GM21423 (cell line): ENCODE data around the gene ARPC5L.

Source experiments
- ATAC-seq: cut with Tn5 transposase; IDR thresholded peaks from one replicate; pipeline ENCODE4 v1.9.1; 2021; ENCODE audit warnings: mild to moderate bottlenecking, moderate library complexity; ENCODE audit not compliant: unreplicated experiment

The ARPC5L gene

GRCh38 chr9:124860582-124861341 lies 1.2 kb upstream of the ARPC5L start:
- no peak for ATAC-seq

GRCh38 chr9:124863371-124863871 lies 1.5 kb downstream of the ARPC5L start:
- no peak for ATAC-seq

DNA sequence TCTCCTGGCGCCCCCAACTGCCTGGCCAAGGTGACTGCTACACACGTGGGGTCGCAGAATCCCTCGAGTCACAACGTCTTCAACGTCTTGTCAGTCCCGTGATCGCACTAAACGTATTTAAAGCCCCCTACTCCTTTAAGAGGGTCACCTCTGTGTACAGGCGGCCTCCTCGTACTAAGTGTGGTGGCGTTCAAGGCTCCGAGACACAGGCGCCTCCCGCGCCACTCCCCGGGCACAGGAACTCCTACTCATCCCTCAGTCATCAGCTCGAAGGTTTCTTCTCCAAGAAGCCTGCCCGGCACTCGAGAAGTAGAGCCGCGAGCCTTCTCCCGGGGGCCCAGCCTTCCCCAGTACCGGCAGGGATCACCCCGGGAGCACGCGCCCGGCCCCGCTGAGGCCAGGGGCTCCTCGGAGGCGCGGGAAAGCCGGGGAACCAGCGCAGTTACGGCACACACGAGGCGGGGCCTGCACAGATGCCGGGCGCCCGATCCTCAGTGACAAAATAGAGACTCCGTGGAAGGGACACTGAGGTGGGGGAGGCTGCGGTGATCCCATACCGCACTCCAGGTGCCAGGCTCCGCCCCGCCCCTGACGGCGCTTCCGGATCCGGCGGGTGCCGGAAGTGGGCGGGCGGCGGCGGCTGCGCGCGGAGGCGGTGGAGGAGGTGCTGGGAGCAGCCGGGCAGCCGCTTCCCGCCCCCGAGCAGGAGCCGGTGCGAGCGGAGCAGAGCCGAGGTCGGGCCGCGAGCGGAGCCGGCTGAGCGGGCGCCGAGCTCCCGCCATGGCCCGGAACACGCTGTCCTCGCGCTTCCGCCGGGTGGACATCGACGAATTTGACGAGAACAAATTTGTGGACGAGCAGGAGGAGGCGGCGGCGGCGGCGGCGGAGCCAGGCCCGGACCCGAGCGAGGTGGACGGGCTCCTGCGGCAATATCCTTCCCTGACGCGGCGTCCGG lies 6.9 kb downstream of the ARPC5L start:
- peak; percentile 62 for ATAC-seq

DNA sequence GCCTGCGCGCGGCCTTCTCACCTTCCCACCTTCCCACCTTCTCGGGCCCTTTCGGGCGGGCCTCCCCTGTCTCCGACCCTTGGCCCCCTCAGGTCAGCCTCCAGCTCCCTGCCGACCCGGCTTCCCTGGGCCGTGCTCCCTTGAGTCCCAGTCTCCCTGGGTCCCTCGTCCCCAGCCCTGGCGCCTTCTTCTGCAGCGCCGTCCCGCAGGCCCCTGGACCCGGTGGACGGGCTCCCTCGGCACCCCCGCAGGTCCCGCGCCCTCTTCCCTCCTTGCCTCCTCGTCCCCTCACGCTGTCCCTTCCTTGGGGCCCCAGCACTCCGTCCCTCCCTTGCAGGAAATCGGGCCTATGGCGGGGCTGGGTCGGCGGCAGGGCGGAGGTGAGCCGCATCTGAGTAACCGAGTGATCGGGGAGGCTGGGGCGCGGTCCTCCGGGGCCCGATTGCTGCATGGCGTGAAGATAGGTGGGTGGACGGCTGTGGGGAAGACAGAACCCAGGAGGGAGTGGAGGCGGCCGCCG lies 7.6 kb downstream of the ARPC5L start:
- peak; percentile 7 for ATAC-seq

- ATAC-seq: peak; percentile 43
Observed at GRCh38 chr9:124869986-124870560, 8.1 kb downstream of the ARPC5L start.

DNA sequence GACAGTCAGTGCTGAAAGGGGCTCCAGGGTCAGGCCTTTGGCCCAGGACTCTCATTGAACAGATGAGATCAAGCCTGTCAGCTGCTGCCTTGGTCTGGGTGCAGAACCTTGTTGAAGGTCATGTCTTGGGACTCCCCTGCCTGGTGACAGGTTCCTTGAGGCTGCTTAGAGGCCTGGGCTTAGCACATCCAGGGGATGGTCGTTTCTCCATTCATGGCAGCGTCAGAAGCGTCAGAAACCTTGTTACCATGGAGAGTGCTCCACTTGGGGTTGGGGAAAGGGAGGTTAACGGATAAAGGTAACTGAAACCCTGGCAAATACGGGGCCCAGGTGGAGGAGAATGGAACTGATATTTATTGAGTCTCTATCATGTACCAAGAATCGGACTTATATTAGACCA lies 8.8 kb downstream of the ARPC5L start:
- ATAC-seq: no peak

DNA sequence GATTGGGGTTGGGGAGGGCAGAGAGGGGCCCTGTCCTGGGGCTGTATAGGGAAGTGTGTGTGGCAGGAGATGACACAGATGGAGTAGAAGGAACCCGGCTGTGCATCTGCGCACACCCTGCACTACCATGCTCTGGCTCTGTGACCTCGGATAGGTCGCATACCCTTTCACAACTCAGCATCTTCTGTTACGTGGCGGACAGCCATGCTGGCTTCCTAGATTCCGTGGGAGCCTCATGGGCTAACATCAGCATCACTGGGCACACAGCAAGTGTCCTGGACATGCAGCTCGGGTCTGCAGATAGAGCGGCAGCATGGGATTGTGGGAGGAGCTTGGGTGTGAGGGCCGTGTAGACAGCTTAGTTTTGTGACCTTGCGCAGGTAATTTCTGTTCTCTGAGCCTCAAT lies 9.2 kb downstream of the ARPC5L start:
- ATAC-seq: no peak

DNA sequence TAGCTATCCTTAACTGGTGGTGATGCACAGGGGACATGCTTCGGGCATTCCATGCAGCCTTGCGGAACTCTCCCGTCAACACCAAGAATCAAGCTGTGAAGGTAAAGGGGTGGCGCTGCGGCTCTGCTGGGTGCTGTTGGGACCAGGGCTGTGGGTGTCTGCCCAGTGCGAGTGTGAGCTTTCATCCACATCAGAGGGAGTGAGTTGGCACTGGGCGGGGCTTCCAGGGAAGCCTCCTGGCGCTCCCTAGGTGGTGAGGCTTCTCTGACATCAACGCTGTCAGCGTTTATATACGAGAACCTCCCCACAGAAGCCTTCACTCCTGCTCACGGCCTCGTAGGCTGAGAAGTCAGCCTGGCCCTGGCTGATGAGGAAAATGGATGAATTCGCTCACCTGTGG lies 11.7 kb downstream of the ARPC5L start:
- ATAC-seq: no peak

- ATAC-seq: no peak
Observed at GRCh38 chr9:124875501-124875900, 13.6 kb downstream of the ARPC5L start.

DNA sequence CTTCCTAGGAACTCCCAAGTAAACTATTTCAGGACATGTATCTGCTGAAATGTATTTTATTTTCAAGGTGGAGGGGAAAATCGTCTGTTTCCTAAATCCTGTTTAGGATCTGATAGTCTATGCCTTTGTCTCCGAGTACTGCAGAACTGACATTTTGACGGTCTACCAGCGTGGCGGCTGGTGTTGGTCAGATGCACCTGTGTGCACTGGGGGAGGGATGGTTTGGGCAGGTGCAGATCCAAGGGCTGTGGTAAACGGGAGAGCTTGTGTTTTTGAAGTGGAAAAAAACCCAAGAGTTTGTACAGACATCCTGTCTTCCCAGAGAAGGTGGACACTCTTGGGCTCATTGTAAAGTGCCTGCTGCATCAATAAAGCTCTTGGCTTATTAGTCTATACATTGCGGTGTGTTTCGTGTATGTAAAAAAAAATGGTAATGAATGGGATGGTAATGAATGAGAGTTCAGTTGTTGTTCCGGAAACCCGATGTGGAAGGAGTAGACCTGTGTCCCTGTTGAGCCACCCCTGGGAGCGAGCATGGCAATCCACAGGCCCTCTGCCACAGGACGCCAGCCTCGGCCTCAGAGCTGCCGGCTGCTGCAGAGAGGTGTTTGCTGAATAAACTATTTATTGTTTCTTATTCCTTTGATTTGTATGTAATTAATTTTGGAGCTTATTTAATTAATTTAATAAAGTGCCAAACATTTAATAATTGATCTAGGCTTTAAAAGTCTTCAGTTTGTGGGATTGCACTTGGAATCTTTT lies 15.3 kb downstream of the ARPC5L start:
- ATAC-seq: no peak

DNA sequence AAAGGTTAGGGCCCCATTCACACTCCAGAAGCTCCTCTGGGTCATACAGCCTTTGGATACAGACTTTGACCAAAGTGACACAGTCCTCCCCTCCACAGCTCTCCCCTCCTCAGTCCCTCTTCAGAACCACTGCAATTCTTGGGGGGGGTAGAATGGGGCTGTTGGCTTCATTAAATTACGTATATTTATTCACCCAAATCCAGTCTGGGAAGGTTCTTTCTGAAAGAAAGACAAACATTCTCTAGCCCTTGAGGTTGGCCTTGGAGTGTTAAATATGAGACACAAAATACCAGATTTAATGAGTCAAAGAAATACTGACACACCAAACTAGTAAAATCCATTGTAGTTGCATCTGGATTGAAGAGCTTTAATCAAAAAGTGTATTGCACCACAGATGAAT lies 16.1 kb downstream of the ARPC5L start:
- ATAC-seq: no peak

DNA sequence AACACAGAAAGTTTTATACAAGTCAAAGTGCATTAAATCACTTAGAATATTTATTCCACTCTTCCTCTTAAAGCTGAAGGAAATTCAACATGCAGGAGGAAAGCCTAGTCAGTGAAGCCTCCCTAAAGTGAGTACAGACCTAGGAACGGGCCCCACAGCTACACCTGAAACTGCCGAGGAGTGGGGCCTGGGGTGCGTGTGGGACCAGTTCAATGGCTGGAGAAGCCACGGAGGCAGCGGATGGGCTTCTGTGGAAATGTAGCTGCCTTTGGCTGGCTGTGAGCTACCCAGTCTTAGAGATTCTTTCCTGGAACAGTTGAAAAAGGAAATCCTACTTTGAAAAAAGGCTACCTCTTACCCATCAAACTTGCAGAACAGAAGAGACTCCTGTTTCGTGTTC lies 16.6 kb downstream of the ARPC5L start:
- ATAC-seq: no peak

- ATAC-seq: no peak
Observed at GRCh38 chr9:124879226-124879625, 17.3 kb downstream of the ARPC5L start.

- ATAC-seq: no peak
Observed at GRCh38 chr9:124880501-124880900, 18.6 kb downstream of the ARPC5L start.

DNA sequence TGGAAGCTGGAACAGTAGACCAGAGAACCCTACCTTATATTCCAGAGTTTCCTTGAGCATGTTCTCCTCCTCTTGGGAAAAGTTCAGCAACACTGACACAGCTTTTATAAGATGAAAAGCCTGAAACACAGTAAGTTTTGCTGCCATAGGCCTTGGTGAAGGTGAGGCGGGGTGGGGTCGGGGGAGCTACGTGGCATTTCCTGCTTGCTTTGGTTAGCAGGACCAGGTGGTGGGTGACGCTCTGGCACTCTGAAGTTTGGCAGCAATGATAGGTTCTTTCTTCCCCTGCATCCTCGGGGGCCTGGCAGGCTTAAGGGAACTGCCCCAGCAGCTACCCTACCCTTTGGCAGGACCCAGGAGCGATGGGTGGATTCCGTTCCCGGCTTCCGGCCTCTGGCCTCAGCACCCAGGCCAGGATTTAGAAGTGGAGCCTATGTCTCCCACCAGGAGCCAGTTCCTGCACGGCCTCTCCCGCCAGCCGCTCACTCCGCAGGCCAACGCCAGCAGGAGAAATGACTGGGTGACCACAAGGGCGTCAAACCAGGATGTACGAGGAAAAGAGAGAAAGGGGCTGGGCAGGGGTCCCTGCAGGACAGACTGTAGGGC lies 19.3 kb downstream of the ARPC5L start:
- ATAC-seq: no peak

DNA sequence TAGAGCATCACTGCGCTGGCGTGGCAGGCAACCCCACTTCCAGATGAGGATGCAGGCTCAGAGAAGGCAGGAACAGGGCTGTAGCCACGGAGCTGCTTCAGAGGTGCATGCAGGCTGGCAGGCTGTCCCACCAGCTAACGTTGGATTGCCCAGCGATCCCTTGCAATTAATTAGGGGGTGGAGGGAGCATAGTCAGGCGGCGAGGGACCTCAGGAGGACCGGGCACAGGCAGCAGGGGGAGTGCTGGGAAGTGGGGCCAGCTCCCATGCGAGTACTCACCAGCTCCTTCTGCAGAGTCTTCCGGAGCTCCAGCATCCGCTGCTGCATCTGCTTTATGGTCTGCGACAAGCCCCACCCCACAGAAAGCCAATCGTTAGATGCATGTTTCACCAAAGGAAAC lies 20.3 kb downstream of the ARPC5L start:
- ATAC-seq: no peak

GRCh38 chr9:124884376-124884775 lies 22.4 kb downstream of the ARPC5L start:
- no peak for ATAC-seq

DNA sequence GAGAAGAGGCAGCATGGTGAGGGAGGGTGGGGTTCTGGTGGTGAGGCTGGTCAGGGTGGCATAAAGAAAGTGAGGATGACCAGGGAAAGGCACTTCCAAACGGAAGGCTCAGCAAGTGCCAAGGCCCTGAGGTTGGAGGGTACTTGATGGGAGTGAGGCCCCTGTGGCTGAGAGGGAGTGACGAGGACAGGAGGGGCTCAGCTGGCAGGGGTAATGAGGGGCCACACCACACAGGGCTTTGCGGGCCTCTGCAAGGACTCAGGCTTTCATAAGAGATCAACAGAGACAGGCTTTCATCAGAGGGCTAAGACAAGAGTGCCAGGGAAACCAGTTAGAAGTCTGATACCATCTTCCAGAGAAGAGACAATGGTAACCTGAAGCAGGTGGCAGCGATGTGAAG lies 23.6 kb downstream of the ARPC5L start:
- no peak for ATAC-seq

GRCh38 chr9:124886461-124886860 lies 24.5 kb downstream of the ARPC5L start:
- ATAC-seq: no peak

GRCh38 chr9:124886866-124887492 lies 25.0 kb downstream of the ARPC5L start:
- no peak for ATAC-seq
